MM.1S (cell line): ENCODE data around the gene MAML3.

ENCODE experiments used
- DNase-seq: peaks from one replicate; pipeline ENCODE4 v3.0.0-alpha.2; 2015
- H2AFZ ChIP-seq: fragments of 300-600 bp; sonication (generic); 2 replicates; pipeline ENCODE4 v1.6.0; 2016; ENCODE audit warnings: antibody characterized with exemption, low read length
- H3F3A ChIP-seq: fragments of 300-600 bp; sonication (generic); 2 replicates; pipeline ENCODE4 v1.6.1; 2016; ENCODE audit warnings: mild to moderate bottlenecking, antibody characterized with exemption, low read length, moderate library complexity, mixed read lengths; ENCODE audit not compliant: insufficient read depth
- H3K27ac ChIP-seq: fragments of 300-600 bp; sonication (generic); 2 replicates; pipeline ENCODE4 v1.5.1; 2016; ENCODE audit warnings: mild to moderate bottlenecking, low read length
- H3K27me3 ChIP-seq: fragments of 300-600 bp; sonication (generic); replicated peaks from 2 replicates; pipeline ENCODE4 v1.6.0; 2016; ENCODE audit warnings: low read length; ENCODE audit not compliant: insufficient read depth
- H3K36me3 ChIP-seq: fragments of 300-600 bp; sonication (generic); replicated peaks from 2 replicates; pipeline ENCODE4 v1.6.1; 2016; ENCODE audit warnings: mild to moderate bottlenecking, low read length, mixed read lengths; ENCODE audit not compliant: insufficient read depth
- H3K4me1 ChIP-seq: fragments of 300-600 bp; sonication (generic); 2 replicates; pipeline ENCODE4 v1.6.1; 2016; ENCODE audit warnings: low read length, mixed read lengths
- H3K4me2 ChIP-seq: fragments of 300-600 bp; sonication (generic); 2 replicates; pipeline ENCODE4 v1.6.0; 2016; ENCODE audit warnings: low read depth, low read length
- H3K4me3 ChIP-seq: fragments of 300-600 bp; sonication (generic); 2 replicates; pipeline ENCODE4 v1.5.1; 2016; ENCODE audit warnings: low read length, mixed read lengths
- H3K79me2 ChIP-seq: fragments of 300-600 bp; sonication (generic); 2 replicates; pipeline ENCODE4 v1.6.1; 2016; ENCODE audit warnings: mixed run types, low read length, mixed read lengths
- H3K9ac ChIP-seq: fragments of 300-600 bp; sonication (generic); 2 replicates; pipeline ENCODE4 v1.6.1; 2016; ENCODE audit warnings: low read length, mixed read lengths
- H3K9me2 ChIP-seq: fragments of 300-600 bp; sonication (generic); replicated peaks from 2 replicates; pipeline ENCODE4 v1.6.1; 2016; ENCODE audit warnings: mild to moderate bottlenecking, low read length, mixed read lengths; ENCODE audit not compliant: insufficient read depth
- H3K9me3 ChIP-seq: fragments of 300-600 bp; sonication (generic); replicated peaks from 2 replicates; pipeline ENCODE4 v1.6.1; 2016; ENCODE audit warnings: mild to moderate bottlenecking, low read length, mixed read lengths; ENCODE audit not compliant: insufficient read depth
- H4K20me1 ChIP-seq: fragments of 300-600 bp; sonication (generic); 2 replicates; pipeline ENCODE4 v1.6.1; 2016; ENCODE audit warnings: mild to moderate bottlenecking, low read length, moderate library complexity, mixed read lengths; ENCODE audit not compliant: insufficient read depth
- CTCF ChIP-seq: fragments of 300-600 bp; sonication (generic); IDR thresholded peaks from 2 replicates; pipeline ENCODE4 v1.5.1; 2016; ENCODE audit warnings: antibody characterized with exemption, low read length, mixed read lengths
- EZH2 ChIP-seq: fragments of 300-600 bp; sonication (generic); optimal IDR thresholded peaks from 2 replicates; pipeline ENCODE3; 2017; ENCODE audit warnings: low read depth, mild to moderate bottlenecking, antibody characterized with exemption, low read length, mixed read lengths
- EZH2phosphoT487 ChIP-seq: fragments of 300-600 bp; sonication (generic); IDR thresholded peaks from 2 replicates; pipeline ENCODE4 v1.6.1; 2018; ENCODE audit warnings: antibody characterized with exemption, low read length

MAML3 gene

DNA sequence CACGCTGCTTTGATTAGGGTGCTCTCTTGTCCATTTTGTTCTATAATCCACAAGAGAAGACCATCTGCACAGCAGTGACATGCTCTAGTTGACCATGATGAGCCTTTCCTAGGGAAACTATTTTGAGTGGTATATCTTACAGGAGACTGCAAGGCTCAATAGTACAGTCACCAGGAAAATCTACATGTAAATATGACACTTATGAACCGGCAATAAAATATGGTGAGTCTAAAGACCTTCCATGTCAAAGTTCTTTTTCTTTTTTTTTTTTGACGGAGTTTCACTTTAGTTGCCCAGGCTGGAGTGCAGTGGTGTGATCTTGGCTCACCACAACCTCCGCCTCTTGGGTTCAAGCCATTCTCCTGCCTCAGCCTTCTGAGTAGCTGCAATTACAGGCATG, 384.6 kb downstream of the MAML3 start:
- H4K20me1 ChIP-seq = no peaks in the 10 kb centered on the region
- H3K9me2 ChIP-seq = no peaks in the 10 kb centered on the region
- H3K36me3 ChIP-seq = no peaks in the 10 kb centered on the region
- no peak overlapping the region for H2AFZ ChIP-seq
- no peaks in the 10 kb centered on the region for H3F3A ChIP-seq
- no peaks in the 10 kb centered on the region for H3K27me3 ChIP-seq
- no peaks in the 10 kb centered on the region for H3K79me2 ChIP-seq
- H3K27ac ChIP-seq = no peak overlapping the region
- no peak for DNase-seq
- H3K4me2 ChIP-seq = no peak overlapping the region
- TF ChIP-seq EZH2 (no peak), EZH2phosphoT487 (no peak), CTCF (no peak)
- H3K9ac ChIP-seq = no peak overlapping the region
- H3K4me3 ChIP-seq = no peak overlapping the region
- no peaks in the 10 kb centered on the region for H3K9me3 ChIP-seq
- peaks cover 14% of the 10 kb centered on the region for H3K4me1 ChIP-seq

DNA sequence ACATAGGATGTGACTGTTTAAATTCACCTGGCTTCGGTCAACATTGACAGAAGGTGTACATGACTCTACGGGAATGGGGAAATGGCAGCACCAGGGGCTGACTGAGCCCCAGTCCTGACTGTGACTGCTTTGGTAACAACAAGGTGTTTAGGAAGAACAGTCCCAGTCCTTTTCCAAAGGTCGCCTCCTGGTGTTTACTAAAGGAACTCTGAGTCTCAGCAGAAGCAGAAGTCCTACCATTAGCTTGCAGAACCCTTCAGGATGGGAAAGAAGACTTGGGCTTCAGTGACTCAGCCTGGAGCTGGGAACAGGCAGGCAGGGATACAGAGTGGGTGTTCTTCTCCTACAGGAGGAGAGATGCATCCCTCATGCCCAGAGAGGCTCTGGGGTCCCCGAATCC, 385.1 kb downstream of the MAML3 start:
- Histone ChIP-seq H2AFZ (no peak overlapping the region), H3K4me1 (peaks cover 18% of the 10 kb centered on the region), H3K27me3 (no peaks in the 10 kb centered on the region), H3K4me2 (no peak overlapping the region), H3K9ac (no peak overlapping the region), H3K4me3 (no peak overlapping the region), H3K9me3 (no peaks in the 10 kb centered on the region), H3K36me3 (no peaks in the 10 kb centered on the region), H3K79me2 (no peaks in the 10 kb centered on the region), H3K9me2 (no peaks in the 10 kb centered on the region), H3K27ac (no peak overlapping the region), H4K20me1 (no peaks in the 10 kb centered on the region), H3F3A (no peaks in the 10 kb centered on the region)
- DNase-seq = no peak
- TF ChIP-seq EZH2 (no peak), EZH2phosphoT487 (no peak), CTCF (no peak; the same call in 1 of the 2 replicates)

GRCh38 chr4:139768366-139768765, 385.6 kb downstream of the MAML3 start:
- Histone ChIP-seq H3K27ac (no peak overlapping the region), H2AFZ (no peak overlapping the region), H3K4me3 (no peak overlapping the region), H3K4me2 (no peak overlapping the region), H3K9me2 (no peaks in the 10 kb centered on the region), H3K9ac (no peak overlapping the region), H3K79me2 (no peaks in the 10 kb centered on the region), H3F3A (no peaks in the 10 kb centered on the region), H3K27me3 (no peaks in the 10 kb centered on the region), H4K20me1 (no peaks in the 10 kb centered on the region), H3K9me3 (no peaks in the 10 kb centered on the region), H3K4me1 (peaks cover 22% of the 10 kb centered on the region), H3K36me3 (no peaks in the 10 kb centered on the region)
- no peak for DNase-seq
- TF ChIP-seq CTCF (no peak), EZH2 (no peak), EZH2phosphoT487 (no peak)

- no peaks in the 10 kb centered on the region for H3K36me3 ChIP-seq
- H3K79me2 ChIP-seq = no peaks in the 10 kb centered on the region
- H4K20me1 ChIP-seq = no peaks in the 10 kb centered on the region
- no peak for TF ChIP-seq EZH2phosphoT487
- TF ChIP-seq EZH2 = no peak
- no peak for TF ChIP-seq CTCF
- H3K9ac ChIP-seq = no peak overlapping the region
- H3K4me1 ChIP-seq = peaks cover 29% of the 10 kb centered on the region
- H3K9me2 ChIP-seq = no peaks in the 10 kb centered on the region
- no peak for DNase-seq
- no peaks in the 10 kb centered on the region for H3K27me3 ChIP-seq
- no peak overlapping the region for H3K4me3 ChIP-seq
- H2AFZ ChIP-seq = no peak overlapping the region
- H3K4me2 ChIP-seq = no peak overlapping the region
- no peaks in the 10 kb centered on the region for H3K9me3 ChIP-seq
- H3F3A ChIP-seq = no peaks in the 10 kb centered on the region
- H3K27ac ChIP-seq = no peak overlapping the region
Measured at GRCh38 chr4:139767585-139767984, 386.4 kb downstream of the MAML3 start.
